Mononuclear cell (primary cell): ENCODE measurements around the gene OR2B3. TPM values are rescaled to one million over a fixed set of nuclear protein-coding genes. Genes with fewer than 3 reads are reported as not detected.

ENCODE experiments used
- H3K27me3 ChIP-seq: 2 replicates; pipeline ENCODE4 v1.6.0; 2011; ENCODE audit warnings: low read length, control low read depth; ENCODE audit not compliant: insufficient read depth
- H3K4me1 ChIP-seq: 2 replicates; pipeline ENCODE4 v1.5.1; 2011; ENCODE audit warnings: mild to moderate bottlenecking, low read length, control low read depth; ENCODE audit not compliant: insufficient read depth
- H3K4me3 ChIP-seq: 2 replicates; pipeline ENCODE4 v1.5.1; 2011; ENCODE audit warnings: mild to moderate bottlenecking, low read length, moderate library complexity
- H3K9me3 ChIP-seq: 2 replicates; pipeline ENCODE4 v1.5.1; 2011; ENCODE audit warnings: low read depth, mild to moderate bottlenecking, control low read depth, low read length
- total RNA-seq: library from RNA; depleted of rRNA; stranded (reverse); fragments of >200 nt; gene quantifications from one replicate; pipeline ENCODE4 v1.2.3, GENCODE V29; 2012

Gene OR2B3
- total RNA-seq, 1 donor: not detected

DNA sequence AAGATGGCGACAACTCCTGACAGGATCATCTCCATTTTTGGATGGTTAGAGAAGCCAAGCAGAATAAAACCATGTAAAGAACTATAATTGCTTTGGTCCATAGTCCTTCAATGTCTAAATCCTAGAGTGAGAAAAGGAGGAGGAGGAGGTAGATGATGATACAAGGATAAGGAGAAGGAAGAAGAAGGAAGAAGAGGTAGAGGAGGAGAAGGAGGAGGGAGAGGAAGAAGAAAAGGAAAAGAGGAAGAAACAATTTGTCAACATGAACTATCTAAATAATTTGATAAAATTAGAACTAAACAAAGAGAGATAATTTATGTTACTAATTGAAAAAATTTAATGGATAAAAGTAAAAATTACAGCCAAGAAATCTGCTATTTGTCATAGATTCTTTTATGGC, 42.0 kb downstream of the OR2B3 start, which contains the start of gene OR2W1:
Gene OR2W1, minus strand, starts transcription at position 101 of the 400 bp plus-strand sequence. Its CDS starts 0 bp downstream, at position 101.
- H3K9me3 ChIP-seq: no peaks in the 10 kb centered on the region
- H3K4me1 ChIP-seq: no peaks in the 10 kb centered on the region
- H3K4me3 ChIP-seq: no peak within 1 kb of the TSS
- H3K27me3 ChIP-seq: peaks cover 30% of the 10 kb centered on the region

Other genes starting within 250 kb of the OR2B3 start
- gene TRIM27, start 163.3 kb downstream of the OR2B3 start, total RNA-seq: 18.5 TPM
- gene ZNF311, start 82.0 kb downstream of the OR2B3 start, total RNA-seq: 0.10 TPM
- gene OR2W1, start 42.1 kb downstream of the OR2B3 start, total RNA-seq: not detected
- gene OR2J1, start 12.2 kb upstream of the OR2B3 start, total RNA-seq: not detected
- gene OR2J3, start 20.7 kb upstream of the OR2B3 start, total RNA-seq: not detected
- gene OR2J2, start 83.6 kb upstream of the OR2B3 start, total RNA-seq: not detected
- gene OR14J1, start 214.4 kb upstream of the OR2B3 start, total RNA-seq: under 0.01 TPM